Esophagus mucosa (tissue), 1 donor: ENCODE results near the gene MLLT6. TPM values are rescaled to one million over a fixed set of nuclear protein-coding genes. Genes with fewer than 3 reads are reported as not detected.
"Not testable (repeated sequence)": the region's sequence is repeated elsewhere in the genome, so short reads cannot be mapped to it uniquely, and the experiment has no call there.

Source experiments
- ATAC-seq: fragments of 200-7000 bp; cut with Tn5 transposase; one replicate; pipeline ENCODE4 v1.9.1; 2020
- total RNA-seq: library from RNA; stranded (reverse); gene quantifications from one replicate; pipeline ENCODE4 v1.2.4, GENCODE V29; 2023
- donor health status: DM: yes; HTN: yes; CAD: no.

MLLT6 gene
- total RNA-seq, 1 donor from 2014 or later: 40.2 TPM

DNA sequence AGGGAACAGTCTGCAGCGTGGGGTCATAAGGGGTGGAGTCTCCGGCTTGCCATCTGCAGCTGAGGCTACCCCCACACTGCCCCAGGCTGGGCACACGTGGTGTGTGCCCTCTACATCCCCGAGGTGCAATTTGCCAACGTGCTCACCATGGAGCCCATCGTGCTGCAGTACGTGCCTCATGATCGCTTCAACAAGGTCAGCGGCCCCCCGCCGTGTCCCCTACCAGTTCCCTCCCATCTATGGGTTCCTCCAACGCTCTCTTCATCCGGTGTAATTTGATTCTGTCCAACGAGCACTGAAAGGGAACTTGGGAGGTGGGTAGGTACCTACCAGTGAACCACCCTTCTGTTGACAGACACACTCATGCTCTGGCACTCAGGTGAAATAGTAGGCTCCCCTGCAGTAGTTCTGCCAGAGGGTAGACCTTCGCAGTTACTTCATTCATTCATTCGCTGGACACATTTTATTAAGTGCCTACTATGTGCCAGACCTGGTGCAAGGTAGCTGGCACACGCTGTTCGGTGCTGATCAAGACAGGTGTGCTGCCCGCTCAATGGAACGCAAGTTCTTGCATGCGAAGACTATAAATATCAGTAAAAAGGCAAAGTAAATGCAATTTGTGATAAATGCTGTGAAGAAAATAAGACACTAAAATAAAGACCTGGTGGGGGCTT lies 2.7 kb downstream of the MLLT6 start:
- no peak for ATAC-seq

DNA sequence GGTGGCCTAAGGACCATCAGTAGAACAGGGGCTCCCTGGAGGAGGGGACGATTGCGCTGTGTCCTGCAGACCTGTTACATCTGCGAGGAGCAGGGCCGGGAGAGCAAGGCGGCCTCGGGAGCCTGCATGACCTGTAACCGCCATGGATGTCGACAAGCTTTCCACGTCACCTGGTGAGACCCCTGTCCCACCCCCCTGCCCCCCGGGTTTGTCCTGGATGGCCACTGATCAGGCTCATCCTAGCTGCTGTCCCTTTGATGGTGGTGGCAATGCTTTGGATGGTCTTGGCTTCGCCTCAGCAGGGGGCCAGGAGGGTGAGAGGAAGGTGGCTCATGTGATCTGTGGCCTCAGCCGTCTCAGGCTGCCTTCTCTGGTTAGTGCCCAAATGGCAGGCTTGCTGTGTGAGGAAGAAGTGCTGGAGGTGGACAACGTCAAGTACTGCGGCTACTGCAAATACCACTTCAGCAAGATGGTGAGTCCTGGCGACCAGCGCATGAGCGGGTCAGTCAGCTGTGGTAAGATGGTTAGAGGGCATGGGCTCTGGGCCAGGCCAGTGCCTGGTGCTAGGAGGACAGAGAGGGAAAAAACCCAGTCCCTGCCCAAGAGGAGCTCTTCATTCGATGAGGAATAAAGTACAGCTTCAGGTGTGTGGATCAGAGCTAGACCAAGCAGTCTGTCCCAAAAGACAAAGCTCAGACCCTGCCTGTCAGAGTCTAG lies 4.2 kb downstream of the MLLT6 start:
- no peak for ATAC-seq

DNA sequence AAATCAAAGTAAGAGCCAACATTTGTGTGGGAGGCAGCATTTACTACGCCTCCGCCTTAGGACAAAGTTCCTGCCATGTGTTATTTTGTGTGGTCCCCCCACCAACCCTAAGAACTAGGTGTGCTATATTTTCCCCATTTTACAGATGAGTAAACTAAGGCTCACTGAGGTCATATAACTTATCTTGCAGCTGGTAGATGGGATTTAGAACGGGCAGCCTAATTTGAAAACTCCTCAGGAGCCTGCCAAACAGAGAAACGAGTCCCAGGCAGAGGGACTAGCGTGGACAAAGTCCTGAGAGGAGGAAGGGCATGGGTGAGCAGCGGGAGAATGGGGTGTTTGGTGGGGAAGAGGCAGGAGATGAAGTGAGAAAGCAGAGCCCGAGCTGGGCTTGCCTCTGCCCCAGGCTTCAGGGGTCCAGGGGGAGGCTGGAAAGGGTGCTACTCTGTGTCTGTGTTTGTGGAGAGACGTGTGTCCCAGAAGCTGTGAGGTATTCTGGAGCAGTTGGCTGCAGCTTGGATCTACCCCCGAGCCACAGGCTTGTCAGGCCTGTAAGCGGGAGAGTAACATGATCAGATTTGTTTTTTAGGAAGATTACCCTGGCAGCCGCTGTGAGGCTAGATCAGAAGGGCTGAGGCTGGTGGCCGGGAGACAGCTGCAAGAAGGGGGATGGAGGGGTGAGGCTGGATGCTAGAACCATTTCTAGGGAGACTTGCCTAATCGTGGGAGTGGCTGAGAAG lies 5.0 kb downstream of the MLLT6 start:
- no peak for ATAC-seq

DNA sequence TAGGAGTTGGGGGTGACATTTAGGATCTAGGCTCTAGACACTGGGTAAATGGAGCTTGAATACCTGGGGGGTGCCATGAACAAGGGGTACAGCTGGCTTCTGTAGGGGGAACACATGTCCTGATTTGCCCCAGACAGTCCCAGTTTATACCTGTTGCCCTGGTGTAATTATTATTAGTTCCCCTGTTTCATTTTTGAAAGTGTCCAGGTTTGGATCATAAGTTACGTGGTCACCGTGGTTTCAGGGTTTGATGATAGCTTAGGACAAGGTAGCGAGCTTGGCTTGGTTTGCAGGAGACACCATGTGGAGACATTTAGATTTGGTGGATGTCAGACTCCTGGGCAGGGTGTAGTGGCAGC lies 5.5 kb downstream of the MLLT6 start:
- no peak for ATAC-seq

DNA sequence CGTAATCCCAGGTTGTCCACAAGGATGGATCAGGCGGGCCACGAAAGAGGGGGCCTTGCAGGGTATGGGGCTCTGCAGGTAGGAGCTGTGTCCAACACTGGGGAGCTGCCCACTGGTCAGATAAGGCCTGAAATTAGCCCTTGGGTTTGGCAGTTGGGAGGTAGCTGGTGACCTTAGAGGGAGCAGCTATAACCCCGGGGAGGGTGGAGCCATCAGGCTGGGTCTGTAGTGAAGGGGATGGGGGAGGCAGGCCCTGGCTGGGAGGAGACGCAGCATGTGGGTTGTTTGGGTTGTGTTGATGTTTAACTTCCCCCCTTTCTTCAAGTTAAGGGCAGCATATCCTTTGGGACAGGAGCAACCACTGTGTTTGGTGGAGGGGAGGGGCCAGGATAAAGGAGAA lies 5.9 kb downstream of the MLLT6 start:
- no peak for ATAC-seq

DNA sequence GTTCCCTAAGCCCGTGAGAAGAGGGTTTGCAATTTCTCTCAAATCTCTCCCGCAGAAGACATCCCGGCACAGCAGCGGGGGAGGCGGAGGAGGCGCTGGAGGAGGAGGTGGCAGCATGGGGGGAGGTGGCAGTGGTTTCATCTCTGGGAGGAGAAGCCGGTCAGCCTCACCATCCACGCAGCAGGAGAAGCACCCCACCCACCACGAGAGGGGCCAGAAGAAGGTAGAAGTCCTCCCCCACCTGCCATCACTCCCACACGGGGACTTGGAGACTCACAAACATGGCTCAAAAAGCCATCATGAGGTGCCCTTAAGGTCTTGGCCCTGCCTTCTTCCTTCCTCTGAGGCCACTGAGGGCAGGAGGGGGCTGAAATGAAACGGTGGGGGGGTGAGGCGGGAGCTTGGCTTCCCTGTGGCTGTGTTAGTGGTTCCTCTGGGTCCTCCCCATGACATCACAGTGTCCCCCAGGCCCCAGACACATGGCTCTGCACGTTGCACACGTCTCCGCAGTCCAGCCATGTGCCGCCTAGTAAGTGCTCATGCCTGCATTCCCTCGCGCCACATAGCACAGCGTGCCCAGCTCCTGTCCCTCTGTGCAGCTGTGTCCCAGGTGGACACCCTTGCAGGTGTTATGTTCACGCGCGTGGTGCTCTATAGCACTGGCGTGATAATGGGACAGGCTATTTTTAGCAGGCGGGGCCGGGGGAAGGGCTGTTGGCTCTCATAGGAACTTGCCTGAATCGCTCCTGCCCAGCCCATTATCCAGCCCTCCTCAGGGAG lies 6.9 kb downstream of the MLLT6 start:
- no peak for ATAC-seq

DNA sequence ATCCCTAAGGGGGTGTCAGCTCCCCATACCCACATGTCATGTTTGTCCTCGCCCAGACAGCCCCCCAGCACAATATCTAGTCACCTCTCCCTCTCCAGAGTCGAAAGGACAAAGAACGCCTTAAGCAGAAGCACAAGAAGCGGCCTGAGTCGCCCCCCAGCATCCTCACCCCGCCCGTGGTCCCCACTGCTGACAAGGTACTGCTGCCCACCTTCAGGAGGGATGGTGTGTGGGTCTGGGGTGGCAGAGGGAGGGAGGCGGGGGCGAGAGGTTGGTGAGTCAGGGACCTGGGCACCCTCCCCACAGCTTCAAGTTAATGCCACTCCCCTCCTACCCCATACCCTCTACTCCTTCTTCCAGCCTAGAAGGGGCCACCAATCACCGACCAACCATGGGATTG lies 7.5 kb downstream of the MLLT6 start:
- no peak for ATAC-seq

DNA sequence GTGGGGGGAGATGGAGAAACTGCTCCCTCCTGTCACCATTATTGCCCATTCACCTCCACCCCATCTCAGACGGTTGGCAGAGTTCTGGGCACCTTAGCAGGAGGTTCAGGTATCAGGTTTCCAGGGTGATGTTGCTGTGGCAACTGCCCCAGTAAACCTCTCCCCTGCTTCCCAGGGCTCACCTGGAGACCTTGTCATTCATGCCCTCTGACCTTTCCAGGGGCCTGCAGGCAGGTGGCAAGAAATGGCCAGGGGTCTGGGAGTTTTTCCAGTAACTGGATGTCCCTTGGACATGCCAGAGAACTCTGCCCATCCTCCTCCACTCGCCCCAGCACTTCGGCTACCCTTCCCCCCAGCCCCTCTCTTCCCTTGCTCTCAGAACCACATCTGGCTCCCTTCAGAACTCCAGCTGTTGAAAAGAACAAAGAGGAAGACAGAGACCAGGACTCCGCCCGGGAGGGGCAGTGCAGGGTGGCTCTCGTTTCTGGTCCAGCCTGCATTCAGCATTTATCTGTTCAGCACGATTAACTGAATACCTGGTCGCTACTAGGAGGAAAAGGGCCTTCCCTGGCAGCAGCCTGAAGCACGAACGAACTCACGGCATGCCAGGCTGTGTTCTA lies 8.5 kb downstream of the MLLT6 start:
- ATAC-seq: no peak

DNA sequence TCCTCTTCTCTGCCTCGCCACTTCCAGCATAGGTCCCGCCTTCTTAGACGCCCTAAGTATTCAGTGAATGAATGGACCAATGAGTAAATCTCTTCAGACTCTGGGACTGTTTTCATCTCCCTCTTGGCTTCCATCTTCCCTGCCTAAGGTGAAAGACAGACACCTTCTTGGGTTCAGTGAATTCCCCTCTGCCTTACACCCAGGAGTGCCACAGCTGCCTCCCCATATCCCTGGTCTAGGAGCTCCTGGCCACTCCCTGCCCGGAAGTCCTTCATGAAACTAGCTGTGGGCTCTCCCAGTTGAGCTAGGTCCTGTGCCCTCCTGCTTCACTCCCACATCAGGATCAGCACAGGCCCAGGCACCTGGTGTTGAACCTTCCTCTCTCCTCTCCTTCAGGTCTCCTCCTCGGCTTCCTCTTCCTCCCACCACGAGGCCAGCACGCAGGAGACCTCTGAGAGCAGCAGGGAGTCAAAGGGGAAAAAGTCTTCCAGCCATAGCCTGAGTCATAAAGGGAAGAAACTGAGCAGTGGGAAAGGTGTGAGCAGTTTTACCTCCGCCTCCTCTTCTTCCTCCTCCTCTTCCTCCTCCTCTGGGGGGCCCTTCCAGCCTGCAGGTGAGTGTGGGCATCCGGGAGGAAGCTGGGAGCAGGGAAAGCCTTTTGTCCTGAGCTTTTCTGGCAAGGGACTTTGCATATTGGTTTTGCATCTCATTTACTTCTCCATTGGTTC lies 10.3 kb downstream of the MLLT6 start:
- ATAC-seq: no peak

DNA sequence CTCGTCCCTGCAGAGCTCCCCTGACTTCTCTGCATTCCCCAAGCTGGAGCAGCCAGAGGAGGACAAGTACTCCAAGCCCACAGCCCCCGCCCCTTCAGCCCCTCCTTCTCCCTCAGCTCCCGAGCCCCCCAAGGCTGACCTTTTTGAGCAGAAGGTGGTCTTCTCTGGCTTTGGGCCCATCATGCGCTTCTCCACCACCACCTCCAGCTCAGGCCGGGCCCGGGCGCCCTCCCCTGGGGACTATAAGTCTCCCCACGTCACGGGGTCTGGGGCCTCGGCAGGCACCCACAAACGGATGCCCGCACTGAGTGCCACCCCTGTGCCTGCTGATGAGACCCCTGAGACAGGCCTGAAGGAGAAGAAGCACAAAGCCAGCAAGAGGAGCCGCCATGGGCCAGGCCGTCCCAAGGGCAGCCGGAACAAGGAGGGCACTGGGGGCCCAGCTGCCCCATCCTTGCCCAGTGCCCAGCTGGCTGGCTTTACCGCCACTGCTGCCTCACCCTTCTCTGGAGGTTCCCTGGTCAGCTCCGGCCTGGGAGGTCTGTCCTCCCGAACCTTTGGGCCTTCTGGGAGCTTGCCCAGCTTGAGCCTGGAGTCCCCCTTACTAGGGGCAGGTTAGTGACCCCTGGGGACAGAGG lies 11.4 kb downstream of the MLLT6 start:
- ATAC-seq: no peak

DNA sequence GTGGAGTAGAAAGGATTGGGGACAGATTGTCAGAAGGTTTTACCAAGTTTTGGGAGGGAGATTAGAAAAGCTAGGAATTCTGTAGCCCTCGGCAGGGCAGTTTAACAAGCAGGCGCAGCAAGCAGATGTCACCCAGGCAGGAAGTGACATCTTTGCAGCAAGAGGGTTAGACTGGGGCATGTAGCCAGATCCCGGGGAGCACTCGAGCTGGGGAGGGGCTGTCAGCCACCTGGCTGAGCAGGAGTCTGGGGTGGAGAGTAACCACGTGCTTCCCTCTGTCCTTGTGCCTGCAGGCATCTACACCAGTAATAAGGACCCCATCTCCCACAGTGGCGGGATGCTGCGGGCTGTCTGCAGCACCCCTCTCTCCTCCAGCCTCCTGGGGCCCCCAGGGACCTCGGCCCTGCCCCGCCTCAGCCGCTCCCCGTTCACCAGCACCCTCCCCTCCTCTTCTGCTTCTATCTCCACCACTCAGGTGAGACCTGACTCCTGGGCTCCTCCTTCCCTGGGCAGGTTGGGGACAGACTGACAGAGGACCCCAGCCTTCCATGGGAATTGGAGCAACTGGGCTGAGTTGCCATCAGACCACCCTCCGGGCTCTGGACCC lies 12.2 kb downstream of the MLLT6 start:
- ATAC-seq: no peak

DNA sequence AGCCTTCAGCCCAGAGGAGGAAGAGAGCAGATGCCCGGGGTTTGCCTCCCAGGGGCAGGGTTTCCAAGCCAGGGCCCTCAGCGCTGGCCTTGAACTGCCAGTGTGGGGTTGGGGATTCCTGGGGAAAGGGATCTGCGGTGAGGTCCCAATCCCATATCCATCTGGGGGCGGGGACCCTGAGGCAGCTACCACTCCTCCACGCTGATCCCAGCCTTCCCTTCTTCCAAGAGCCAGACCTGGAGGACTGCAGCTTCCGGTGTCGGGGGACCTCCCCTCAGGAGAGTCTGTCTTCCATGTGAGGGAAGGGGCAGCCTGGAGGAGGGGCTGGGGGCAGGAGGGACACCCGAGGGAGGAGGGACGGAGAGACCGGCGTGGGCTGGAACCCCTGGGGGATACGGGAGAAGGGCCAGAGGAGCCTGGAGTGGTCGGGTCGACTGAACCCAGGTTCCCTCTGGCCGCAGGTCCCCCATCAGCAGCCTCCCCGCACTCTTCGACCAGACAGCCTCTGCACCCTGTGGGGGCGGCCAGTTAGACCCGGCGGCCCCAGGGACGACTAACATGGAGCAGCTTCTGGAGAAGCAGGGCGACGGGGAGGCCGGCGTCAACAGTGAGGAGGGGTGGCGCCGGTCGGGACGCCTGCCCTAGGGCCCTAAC lies 14.3 kb downstream of the MLLT6 start:
- peak; percentile 3 for ATAC-seq

DNA sequence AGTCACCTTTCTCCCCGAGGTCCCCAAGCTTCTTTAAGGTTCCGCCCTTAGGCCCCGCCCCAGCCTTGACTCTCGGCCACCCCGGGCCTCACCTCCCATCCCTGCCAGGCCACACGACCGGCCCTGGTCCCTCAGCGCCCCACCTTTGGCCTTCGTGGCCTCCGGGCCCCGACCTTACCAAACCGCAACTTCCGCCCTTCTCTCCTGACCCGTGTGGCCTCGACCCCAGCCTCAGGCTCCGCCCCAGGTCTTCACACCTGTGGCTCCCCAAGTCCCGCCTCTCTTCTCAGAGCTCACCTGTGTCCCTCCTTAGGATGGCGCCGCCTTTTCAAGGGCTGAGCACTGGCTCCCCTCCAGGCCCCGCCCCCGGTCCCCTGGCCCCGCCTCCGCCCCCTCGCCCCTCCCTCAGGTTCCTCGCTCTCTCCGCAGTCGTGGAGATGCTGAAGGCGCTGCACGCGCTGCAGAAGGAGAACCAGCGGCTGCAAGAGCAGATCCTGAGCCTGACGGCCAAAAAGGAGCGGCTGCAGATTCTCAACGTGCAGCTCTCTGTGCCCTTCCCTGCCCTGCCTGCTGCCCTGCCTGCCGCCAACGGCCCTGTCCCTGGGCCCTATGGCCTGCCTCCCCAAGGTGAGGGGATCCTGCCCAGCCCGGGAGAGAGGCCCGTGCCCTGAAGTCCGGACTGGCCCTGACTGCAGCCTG lies 15.0 kb downstream of the MLLT6 start:
- ATAC-seq: no peak

DNA sequence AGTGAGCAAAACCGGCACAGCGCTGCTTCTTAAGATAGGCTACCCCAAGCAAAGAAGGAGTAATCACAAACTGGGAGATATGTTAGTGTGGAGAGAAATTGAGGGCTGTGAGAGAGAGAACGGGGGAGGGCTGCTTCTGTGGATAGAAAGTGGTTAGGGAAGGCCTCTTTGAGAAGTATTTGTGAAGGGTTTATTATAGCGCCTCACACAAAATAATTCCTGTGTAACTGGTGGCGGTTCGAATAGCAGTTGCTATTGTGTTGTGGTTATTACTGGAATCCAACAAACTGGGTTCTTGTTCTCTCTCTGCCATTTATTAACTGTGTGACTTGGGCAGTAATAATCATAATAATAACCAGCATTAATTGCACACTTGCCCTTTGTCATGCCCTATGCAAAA lies 15.9 kb downstream of the MLLT6 start:
- no peak for ATAC-seq

DNA sequence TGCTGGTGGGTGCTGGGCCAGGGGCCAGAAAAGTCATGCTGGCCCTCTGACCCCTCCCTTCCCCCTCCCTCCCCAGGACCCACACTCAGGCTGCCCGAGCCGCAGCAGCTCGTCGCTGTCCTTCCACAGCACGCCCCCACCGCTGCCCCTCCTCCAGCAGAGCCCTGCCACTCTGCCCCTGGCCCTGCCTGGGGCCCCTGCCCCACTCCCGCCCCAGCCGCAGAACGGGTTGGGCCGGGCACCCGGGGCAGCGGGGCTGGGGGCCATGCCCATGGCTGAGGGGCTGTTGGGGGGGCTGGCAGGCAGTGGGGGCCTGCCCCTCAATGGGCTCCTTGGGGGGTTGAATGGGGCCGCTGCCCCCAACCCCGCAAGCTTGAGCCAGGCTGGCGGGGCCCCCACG lies 16.7 kb downstream of the MLLT6 start:
- ATAC-seq: no peak

DNA sequence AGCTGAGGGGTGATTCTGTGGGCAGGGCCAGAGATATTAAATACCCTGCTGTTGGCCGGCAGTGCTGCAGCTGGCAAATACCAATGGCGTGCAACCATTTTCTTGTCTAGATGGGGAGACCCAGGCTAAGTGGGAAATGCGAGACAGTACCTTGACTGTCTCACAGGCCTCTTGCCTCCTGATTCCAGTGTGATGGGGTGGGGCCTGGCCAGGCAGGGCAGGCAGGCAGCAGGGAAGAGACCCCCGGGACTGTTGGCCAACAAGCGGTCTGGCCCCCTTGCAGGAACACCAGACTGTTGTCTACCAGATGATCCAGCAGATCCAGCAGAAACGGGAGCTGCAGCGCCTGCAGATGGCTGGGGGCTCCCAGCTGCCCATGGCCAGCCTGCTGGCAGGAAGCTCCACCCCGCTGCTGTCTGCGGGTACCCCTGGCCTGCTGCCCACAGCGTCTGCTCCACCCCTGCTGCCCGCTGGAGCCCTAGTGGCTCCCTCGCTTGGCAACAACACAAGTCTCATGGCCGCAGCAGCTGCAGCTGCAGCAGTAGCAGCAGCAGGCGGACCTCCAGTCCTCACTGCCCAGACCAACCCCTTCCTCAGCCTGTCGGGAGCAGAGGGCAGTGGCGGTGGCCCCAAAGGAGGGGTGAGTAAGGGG lies 19.4 kb downstream of the MLLT6 start:
- no peak for ATAC-seq

DNA sequence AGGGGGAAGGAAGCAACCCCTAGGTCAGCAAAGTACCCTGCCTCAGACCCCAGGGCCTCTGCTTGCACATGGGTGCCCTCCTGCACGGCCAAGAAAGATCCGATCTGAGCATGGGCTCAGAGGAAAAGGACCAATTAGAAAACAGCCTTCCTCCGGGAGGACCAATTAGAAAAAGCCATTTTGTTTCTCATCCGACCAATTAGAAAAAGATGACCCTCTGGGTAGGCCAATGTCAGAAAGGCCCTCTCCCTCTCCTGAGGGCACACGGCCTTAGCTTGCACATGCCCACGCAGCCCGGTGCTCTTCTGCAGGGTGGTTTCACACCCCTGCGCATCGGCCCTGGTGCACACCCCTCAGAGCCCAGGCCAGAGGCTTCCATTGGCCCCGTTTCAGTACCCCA lies 20.0 kb downstream of the MLLT6 start:
- no peak for ATAC-seq

DNA sequence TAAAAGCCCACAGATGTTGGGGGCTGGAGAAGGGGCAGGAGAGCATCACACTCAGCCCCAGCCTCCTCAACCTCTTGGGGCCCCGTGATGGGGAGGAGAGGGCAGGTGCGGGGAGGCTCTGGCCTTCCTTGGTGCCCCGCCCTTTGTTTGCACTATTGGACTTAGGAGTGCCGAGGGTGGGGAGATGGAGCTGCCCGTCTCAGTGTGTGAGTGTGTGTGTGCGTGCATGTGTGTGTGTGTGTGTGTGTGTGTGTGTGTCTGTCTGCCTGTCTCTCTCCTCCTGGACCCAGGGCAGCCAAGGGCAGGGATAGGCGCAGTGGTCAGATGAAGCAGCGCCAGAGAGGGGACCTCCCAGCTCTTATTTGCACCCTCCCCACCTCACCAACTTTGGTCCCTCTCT lies 21.1 kb downstream of the MLLT6 start:
- ATAC-seq: not testable (repeated sequence)

DNA sequence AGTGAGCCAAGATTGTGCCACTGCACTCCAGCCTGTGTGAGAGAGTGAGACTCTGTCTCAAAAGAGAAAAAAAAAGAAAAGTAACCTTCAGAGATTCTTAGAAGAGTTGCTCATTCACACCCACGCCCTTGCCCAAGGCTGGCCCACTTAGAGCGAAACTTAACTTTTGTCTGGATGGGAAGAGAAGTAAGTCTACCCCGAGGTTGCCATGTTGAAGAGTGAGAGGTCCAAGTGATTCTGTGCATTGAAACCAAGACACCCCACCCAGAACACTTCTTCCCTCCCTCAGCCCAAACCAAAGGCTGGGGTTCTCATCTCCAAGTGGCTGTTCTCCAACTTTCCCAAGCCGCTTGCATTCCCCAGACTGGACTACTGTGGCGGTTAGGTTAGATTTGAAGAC lies 22.7 kb downstream of the MLLT6 start:
- ATAC-seq: no peak
